IMR-90 (cell line): ENCODE results near the gene NPSR1. TPM values are rescaled to one million over a fixed set of nuclear protein-coding genes. Genes with fewer than 3 reads are reported as not detected.
A peak's percentile ranks its signal among the peaks of the same experiment; 100 is the strongest.

Experiments
- ATAC-seq: fragments of 200-7000 bp; cut with Tn5 transposase; 2 replicates; pipeline ENCODE4 v1.9.1; 2020; ENCODE audit warnings: low read depth, mild to moderate bottlenecking, moderate library complexity
- BruUV-seq: library from RNA; stranded (reverse); fragments of 400-500 nt; replicated peaks from 2 replicates; lab custom pipeline; 2021; lab: Mats Ljungman, UMichigan
- CTCF ChIA-PET: fragments of 300-600 bp; formaldehyde crosslinking; extraction: SDS; loops from one replicate; lab custom pipeline; 2021; ENCODE audit warnings: antibody characterized with exemption; lab: Yijun Ruan, JAX
- POLR2A ChIA-PET: fragments of 300-600 bp; sonication (Branson Sonifier 250); formaldehyde crosslinking; loops from one replicate; lab custom pipeline; 2022; ENCODE audit warnings: antibody characterized with exemption; ENCODE audit not compliant: unreplicated experiment; lab: Charles Lee
- DNase-seq: peaks from one replicate; pipeline ENCODE4 v3.0.0; 2013
- H2AFZ ChIP-seq: replicated peaks from 2 replicates; pipeline ENCODE3; 2013; ENCODE audit warnings: low read length, mild to moderate bottlenecking; ENCODE audit not compliant: poor library complexity
- H2AK5ac ChIP-seq: 2 replicates; pipeline ENCODE4 v1.6.1; 2013; ENCODE audit warnings: low read depth, low read length, inconsistent platforms
- H2AK9ac ChIP-seq: replicated peaks from 2 replicates; pipeline ENCODE3; 2013; ENCODE audit warnings: mild to moderate bottlenecking, low read depth, low read length, moderate library complexity; ENCODE audit not compliant: poor library complexity
- H2BK120ac ChIP-seq: 2 replicates; pipeline ENCODE4 v1.6.1; 2013; ENCODE audit warnings: low read depth, low read length, inconsistent platforms
- H2BK15ac ChIP-seq: 3 replicates; pipeline ENCODE4 v1.6.1; 2013; ENCODE audit warnings: low read depth, low read length, inconsistent platforms
- H2BK20ac ChIP-seq: 2 replicates; pipeline ENCODE4 v1.6.1; 2013; ENCODE audit warnings: low read depth, mild to moderate bottlenecking, inconsistent platforms, low read length, moderate library complexity
- H2BK5ac ChIP-seq: 2 replicates; pipeline ENCODE4 v1.6.1; 2013; ENCODE audit warnings: mild to moderate bottlenecking, low read depth, low read length, inconsistent platforms; ENCODE audit not compliant: poor library complexity, severe bottlenecking
- H3K14ac ChIP-seq: replicated peaks from 2 replicates; pipeline ENCODE4 v1.6.1; 2013; ENCODE audit warnings: low read depth, low read length, inconsistent platforms
- H3K18ac ChIP-seq: 2 replicates; pipeline ENCODE4 v1.6.1; 2013; ENCODE audit warnings: low read depth, low read length, control low read depth
- H3K23ac ChIP-seq: 2 replicates; pipeline ENCODE4 v1.6.1; 2013; ENCODE audit warnings: low read depth, low read length, inconsistent platforms
- H3K27ac ChIP-seq: 2 replicates; pipeline ENCODE4 v1.5.1; 2013; ENCODE audit warnings: mild to moderate bottlenecking, control low read depth, low read length; ENCODE audit not compliant: insufficient read depth
- H3K27me3 ChIP-seq: 2 replicates; pipeline ENCODE4 v1.6.1; 2013; ENCODE audit warnings: low read length; ENCODE audit not compliant: control insufficient read depth, insufficient read depth
- H3K36me3 ChIP-seq: 2 replicates; pipeline ENCODE4 v1.6.1; 2013; ENCODE audit warnings: low read length, mixed read lengths; ENCODE audit not compliant: control insufficient read depth, insufficient read depth
- H3K4ac ChIP-seq: 2 replicates; pipeline ENCODE4 v1.6.1; 2013; ENCODE audit warnings: low read depth, low read length, inconsistent platforms
- H3K4me1 ChIP-seq: 2 replicates; pipeline ENCODE4 v1.6.1; 2013; ENCODE audit warnings: low read length, mixed read lengths; ENCODE audit not compliant: control insufficient read depth, insufficient read depth
- H3K4me2 ChIP-seq: 2 replicates; pipeline ENCODE4 v1.6.1; 2013; ENCODE audit warnings: low read depth, mild to moderate bottlenecking, control low read depth, low read length, moderate library complexity
- H3K4me3 ChIP-seq: 2 replicates; pipeline ENCODE4 v1.5.1; 2013; ENCODE audit warnings: low read depth, mild to moderate bottlenecking, control low read depth, low read length, moderate library complexity; ENCODE audit not compliant: insufficient read depth
- H3K56ac ChIP-seq: 2 replicates; pipeline ENCODE4 v1.6.1; 2013; ENCODE audit warnings: low read length, inconsistent platforms; ENCODE audit not compliant: insufficient read depth; ENCODE audit errors: extremely low read depth
- H3K79me1 ChIP-seq, 2 experiments: 2 replicates each; pipeline ENCODE4 v1.6.1; 2013; ENCODE audit warnings: low read length in 2 of 2, inconsistent platforms in 1 of 2, low read depth in 1 of 2
- H3K9ac ChIP-seq: 2 replicates; pipeline ENCODE4 v1.6.1; 2013; ENCODE audit warnings: low read depth, low read length, control low read depth
- H3K9me1 ChIP-seq: 2 replicates; pipeline ENCODE4 v1.6.1; 2013; ENCODE audit warnings: low read length, inconsistent platforms; ENCODE audit not compliant: insufficient read depth
- H3K9me3 ChIP-seq: 2 replicates; pipeline ENCODE4 v1.6.1; 2013; ENCODE audit warnings: low read length; ENCODE audit not compliant: control insufficient read depth, insufficient read depth
- H4K20me1 ChIP-seq: 2 replicates; pipeline ENCODE4 v1.6.1; 2013; ENCODE audit warnings: low read length, inconsistent platforms; ENCODE audit not compliant: insufficient read depth
- H4K5ac ChIP-seq: 2 replicates; pipeline ENCODE4 v1.6.1; 2013; ENCODE audit warnings: mild to moderate bottlenecking, low read depth, low read length, control low read depth
- H4K8ac ChIP-seq, 2 experiments: 2 replicates each; pipeline ENCODE4 v1.6.1; 2013; ENCODE audit warnings: low read depth in 2 of 2, low read length in 2 of 2, control low read depth in 1 of 2, inconsistent platforms in 1 of 2
- H4K91ac ChIP-seq: 2 replicates; pipeline ENCODE4 v1.6.1; 2013; ENCODE audit warnings: low read depth, low read length, inconsistent platforms; ENCODE audit not compliant: insufficient read depth
- CEBPB ChIP-seq: IDR thresholded peaks from 2 replicates; pipeline ENCODE4 v1.6.1; 2012; ENCODE audit warnings: low read depth, low read length, improper control_type of control experiment
- NFE2L2 ChIP-seq: fragments of 150-350 bp; IDR thresholded peaks from 2 replicates; pipeline ENCODE4 v1.6.1; 2016; ENCODE audit warnings: low read depth, mild to moderate bottlenecking, low read length
- RAD21 ChIP-seq: IDR thresholded peaks from 2 replicates; pipeline ENCODE4 v1.6.1; 2012; ENCODE audit warnings: low read length, improper control_type of control experiment
- dilution Hi-C: fragments of 300-500 bp; cut with HindIII; formaldehyde crosslinking; loops from one replicate; pipeline ENCODE4 v1.14.3; 2018; ENCODE audit warnings: low sequenced_read_pairs; ENCODE audit not compliant: unreplicated experiment
- in situ Hi-C: fragments of 300-500 bp; cut with MboI; formaldehyde crosslinking; loops from 3 replicates; pipeline ENCODE4 v1.14.3; 2019; ENCODE audit warnings: low sequenced_read_pairs, inconsistent platforms, mixed read lengths
- intact Hi-C: fragments of 100-400 bp; cut with micrococcal nuclease; formaldehyde crosslinking; loops from 2 replicates; pipeline ENCODE4 v1.10.0; 2022
- polyA plus RNA-seq, 3 experiments: library from polyadenylated mRNA; depleted of rRNA; stranded (reverse); fragments of >200 nt; gene quantifications; 2 replicates each; pipeline ENCODE4 v1.2.3, GENCODE V29; 2012; ENCODE audit warnings: low replicate concordance in 1 of 3
- total RNA-seq: library from RNA; depleted of rRNA; stranded (reverse); fragments of >200 nt; gene quantifications from 2 replicates; pipeline ENCODE4 v1.2.3, GENCODE V29; 2012

The NPSR1 gene
- total and polyA plus RNA-seq, 2 of the 4 experiments (the other 2 are of a cell fraction): not detected

GRCh38 chr7:34761627-34762026, 103.6 kb downstream of the NPSR1 start:
- H3K27ac ChIP-seq: no peak overlapping the region
- no peak overlapping the region for H3K14ac ChIP-seq
- H3K4me2 ChIP-seq: no peak overlapping the region
- no peak overlapping the region for H3K23ac ChIP-seq
- no peak overlapping the region for H4K91ac ChIP-seq
- H2BK5ac ChIP-seq: no peak overlapping the region
- CTCF ChIA-PET: no interaction called here
- H2AFZ ChIP-seq: no peak overlapping the region
- H2AK5ac ChIP-seq: no peak overlapping the region
- no peak overlapping the region for H3K4ac ChIP-seq
- no peak overlapping the region for H4K5ac ChIP-seq
- no peak overlapping the region for H2BK120ac ChIP-seq
- H2BK20ac ChIP-seq: no peak overlapping the region
- H2AK9ac ChIP-seq: no peak overlapping the region
- dilution Hi-C loops: no loop called here
- no peak overlapping the region for H3K56ac ChIP-seq
- H3K18ac ChIP-seq: no peak overlapping the region
- no peak overlapping the region for H3K4me3 ChIP-seq
- no peaks in the 10 kb centered on the region for H3K9me3 ChIP-seq
- H3K36me3 ChIP-seq: no peaks in the 10 kb centered on the region
- ATAC-seq: no peak
- H4K8ac ChIP-seq: no peak overlapping the region
- in situ Hi-C loops: no loop called here
- POLR2A ChIA-PET: no interaction called here
- H4K20me1 ChIP-seq: no peaks in the 10 kb centered on the region
- no peak for DNase-seq
- H3K4me1 ChIP-seq: no peaks in the 10 kb centered on the region
- H3K9me1 ChIP-seq: no peaks in the 10 kb centered on the region
- no peaks in the 10 kb centered on the region for H3K79me1 ChIP-seq
- intact Hi-C loops: loop anchor here (10.0 kb wide), 1 partner anchor 773 kb away; no protein-coding TSS in a partner anchor
- TF ChIP-seq RAD21 (no peak), NFE2L2 (no peak), CEBPB (peak; percentile 47)
- H3K27me3 ChIP-seq: no peaks in the 10 kb centered on the region
- no peak overlapping the region for H3K9ac ChIP-seq
- BruUV-seq: no TSS peak
- H2BK15ac ChIP-seq: no peak overlapping the region
